Transverse colon (tissue), 4 donors: ENCODE measurements around the gene PRDM5. TPM values are rescaled to one million over a fixed set of nuclear protein-coding genes. Genes with fewer than 3 reads are reported as not detected.
A peak's percentile ranks its signal among the peaks of the same experiment; 100 is the strongest.

ENCODE experiments used
- DNase-seq: peaks from one replicate; pipeline ENCODE4 v3.0.0-alpha.2; 2019
- H3K27ac ChIP-seq, 4 donors: fragments of 200-600 bp; sonication (generic); 2 replicates each; pipeline ENCODE4 v1.5.1; 2016 to 2018; ENCODE audit warnings: inconsistent platforms in 4 of 4
- H3K27me3 ChIP-seq: fragments of 200-600 bp; sonication (generic); 2 replicates; pipeline ENCODE4 v1.5.1; 2017; ENCODE audit warnings: inconsistent platforms
- H3K36me3 ChIP-seq, 4 donors: fragments of 200-600 bp; sonication (generic); 2 replicates each; pipeline ENCODE4 v1.5.1; 2017 to 2019; ENCODE audit warnings: inconsistent platforms in 4 of 4
- H3K4me1 ChIP-seq, 4 donors: fragments of 200-600 bp; sonication (generic); 2 replicates each; pipeline ENCODE4 v1.5.1; 2017 to 2020; ENCODE audit warnings: inconsistent platforms in 4 of 4
- H3K4me3 ChIP-seq, 4 donors: fragments of 200-600 bp; sonication (generic); 1 replicate in 1 of 4; 2 replicates in 3 of 4; pipeline versions ENCODE4 v1.5.1 to v1.6.1; 2017 to 2019; ENCODE audit warnings: inconsistent platforms in 4 of 4
- H3K9me3 ChIP-seq, 2 donors: fragments of 200-600 bp; sonication (generic); 2 replicates each; pipeline ENCODE4 v1.5.1; 2017 to 2019; ENCODE audit warnings: inconsistent platforms in 2 of 2
- CTCF ChIP-seq, 5 experiments: fragments of 200-600 bp in 3 of 5; fragments of 450-650 bp in 2 of 5; sonication (generic) in 3 of 5; IDR thresholded peaks; 1 replicate in 2 of 5; 2 replicates in 3 of 5; pipeline ENCODE4 v1.5.1; 2016 to 2017; ENCODE audit warnings: antibody characterized with exemption in 5 of 5, inconsistent platforms in 3 of 5, mild to moderate bottlenecking in 2 of 5, moderate library complexity in 1 of 5
- EP300 ChIP-seq: sonication (generic); formaldehyde crosslinking; IDR thresholded peaks from one replicate; pipeline ENCODE4 v1.6.1; 2017; ENCODE audit warnings: antibody characterized with exemption, low read depth
- POLR2A ChIP-seq: fragments of 450-650 bp; IDR thresholded peaks from one replicate; pipeline ENCODE4 v1.6.1; 2016; ENCODE audit warnings: antibody characterized with exemption, mild to moderate bottlenecking, moderate library complexity
- POLR2AphosphoS5 ChIP-seq, 3 donors: sonication (generic); formaldehyde crosslinking; IDR thresholded peaks; one replicate each; pipeline ENCODE4 v1.6.1; 2016; ENCODE audit warnings: antibody characterized with exemption in 3 of 3
- WGBS, 2 donors: methylation state at CpG; one replicate each; pipeline ENCODE4 v1.1.5; 2018; ENCODE audit warnings: low coverage in 1 of 2; 5-methylcytosine and 5-hydroxymethylcytosine counted together
- in situ Hi-C, 4 donors: fragments of 200-750 bp; cut with MboI; loops; one replicate each; pipeline versions ENCODE4 v1.15.0 to v1.15.1; 2017; ENCODE audit warnings: low sequenced_read_pairs in 3 of 4, low pct_ligation_motif_present in 1 of 4, low pct_unique_long_range_greater_than_20kb in 1 of 4
- intact Hi-C: fragments of 100-400 bp; cut with DNase I; formaldehyde crosslinking; loops from one replicate; pipeline ENCODE4 v1.15.1; 2023; ENCODE audit warnings: low total_unique reads
- total RNA-seq, 4 donors: library from RNA; depleted of rRNA; stranded (reverse); fragments of >200 nt; gene quantifications; one replicate each; pipeline ENCODE4 v1.1.0, GENCODE V29; 2016

The PRDM5 gene
- total RNA-seq, 4 donors from 2014 or later, result 3.8 to 7.9 (median 6.9) TPM

- intact Hi-C loops (no loop called here), in situ Hi-C loops (no loop called here)
- DNase-seq, result no peak
- H3K9me3 ChIP-seq, result no peaks in the 10 kb centered on the region
- TF ChIP-seq CTCF (IDR thresholded peaks at IDR 0.05) (no peak), POLR2AphosphoS5 (IDR thresholded peaks at IDR 0.05) (no peak), POLR2A (no peak), EP300 (no peak)
- H3K36me3 ChIP-seq, result no peaks in the 10 kb centered on the region
- H3K27me3 ChIP-seq, result no peaks in the 10 kb centered on the region
- no peak overlapping the region for H3K27ac ChIP-seq
- H3K4me1 ChIP-seq, result peaks cover 0 to 15% (median 6%) of the 10 kb centered on the region in 4 donors
- no peak overlapping the region for H3K4me3 ChIP-seq
These were observed 55.0 kb downstream of the PRDM5 start for GRCh38 chr4:120867506-120867905.

GRCh38 chr4:120865985-120866384, 56.5 kb downstream of the PRDM5 start:
- H3K27me3 ChIP-seq, result no peaks in the 10 kb centered on the region
- in situ Hi-C loops, result no loop called here
- no peak overlapping the region for H3K4me3 ChIP-seq
- H3K27ac ChIP-seq, result no peak overlapping the region
- TF ChIP-seq POLR2A (no peak), POLR2AphosphoS5 (IDR thresholded peaks at IDR 0.05) (no peak), EP300 (no peak), CTCF (IDR thresholded peaks at IDR 0.05) (no peak)
- 88 to 89% methylated on average over 1 of the region's 1 CpG for WGBS, 2 donors
- H3K9me3 ChIP-seq, result no peaks in the 10 kb centered on the region
- H3K4me1 ChIP-seq, result peaks cover 0 to 15% (median 6%) of the 10 kb centered on the region in 4 donors
- intact Hi-C loops, result no loop called here
- DNase-seq, result no peak
- no peaks in the 10 kb centered on the region for H3K36me3 ChIP-seq

- H3K27me3 ChIP-seq, result no peaks in the 10 kb centered on the region
These were observed 57.6 kb downstream of the PRDM5 start for GRCh38 chr4:120864969-120865368.

GRCh38 chr4:120862432-120862831, 60.1 kb downstream of the PRDM5 start:
- intact Hi-C loops (no loop called here), in situ Hi-C loops (no loop called here)
- H3K4me3 ChIP-seq, result no peak overlapping the region
- peaks cover 0 to 4% (median 0%) of the 10 kb centered on the region in 4 donors for H3K4me1 ChIP-seq
- TF ChIP-seq POLR2AphosphoS5 (IDR thresholded peaks at IDR 0.05) (no peak), EP300 (no peak), POLR2A (no peak), CTCF (IDR thresholded peaks at IDR 0.05) (no peak)
- H3K9me3 ChIP-seq, result no peaks in the 10 kb centered on the region
- H3K27me3 ChIP-seq, result no peaks in the 10 kb centered on the region
- DNase-seq, result no peak
- 45 to 50% methylated on average over 1 to 2 of the region's 2 CpGs for WGBS, 2 donors
- no peaks in the 10 kb centered on the region for H3K36me3 ChIP-seq
- peak overlapping the region in 2 of 4 donors; percentile 35 to 52 for H3K27ac ChIP-seq

More at GRCh38 chr4:120864969-120865368, 57.6 kb downstream of the PRDM5 start:
- Histone ChIP-seq H3K27ac (no peak overlapping the region), H3K4me3 (no peak overlapping the region), H3K4me1 (peaks cover 0 to 8% (median 5%) of the 10 kb centered on the region in 4 donors), H3K36me3 (no peaks in the 10 kb centered on the region), H3K9me3 (no peaks in the 10 kb centered on the region)
- WGBS, 2 donors, result 83 to 100% methylated on average over 2 of the region's 2 CpGs
- in situ Hi-C loops, result no loop called here
- no peak for DNase-seq
- TF ChIP-seq EP300, result no peak
- intact Hi-C loops, result no loop called here

GRCh38 chr4:120861852-120862251, 60.7 kb downstream of the PRDM5 start:
- intact Hi-C loops, result no loop called here
- Histone ChIP-seq H3K27me3 (no peaks in the 10 kb centered on the region), H3K9me3 (no peaks in the 10 kb centered on the region), H3K4me3 (no peak overlapping the region), H3K27ac (peak overlapping the region in 1 of 4 donors; percentile 52), H3K4me1 (peaks cover 0 to 4% (median 0%) of the 10 kb centered on the region in 4 donors), H3K36me3 (no peaks in the 10 kb centered on the region)
- in situ Hi-C loops, result no loop called here
- TF ChIP-seq POLR2A (no peak), EP300 (no peak)
- no peak for DNase-seq
